ENCODE results near the gene RASD1.

The RASD1 gene

DNA sequence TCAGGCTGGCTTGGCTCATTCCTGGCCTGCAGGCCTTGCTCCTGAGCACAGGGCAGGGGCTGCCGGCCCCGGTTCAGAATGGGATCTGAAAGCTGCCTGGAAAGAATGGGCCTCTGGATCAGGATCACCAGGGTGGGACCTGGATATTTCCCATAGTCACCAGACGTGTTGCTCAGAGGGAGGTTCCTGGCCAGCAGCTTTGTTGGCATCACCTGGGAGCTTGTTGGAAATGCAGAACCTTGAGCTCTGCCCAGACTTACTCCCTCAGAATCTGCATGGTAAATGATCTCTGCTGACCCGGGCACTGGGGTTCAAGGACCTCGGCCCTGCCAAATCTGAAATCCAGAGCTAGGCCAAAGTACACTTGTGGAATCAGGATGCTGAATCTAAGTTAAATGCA is 48.9 kb downstream of the RASD1 start:
- DNase-seq, result no peak

DNA sequence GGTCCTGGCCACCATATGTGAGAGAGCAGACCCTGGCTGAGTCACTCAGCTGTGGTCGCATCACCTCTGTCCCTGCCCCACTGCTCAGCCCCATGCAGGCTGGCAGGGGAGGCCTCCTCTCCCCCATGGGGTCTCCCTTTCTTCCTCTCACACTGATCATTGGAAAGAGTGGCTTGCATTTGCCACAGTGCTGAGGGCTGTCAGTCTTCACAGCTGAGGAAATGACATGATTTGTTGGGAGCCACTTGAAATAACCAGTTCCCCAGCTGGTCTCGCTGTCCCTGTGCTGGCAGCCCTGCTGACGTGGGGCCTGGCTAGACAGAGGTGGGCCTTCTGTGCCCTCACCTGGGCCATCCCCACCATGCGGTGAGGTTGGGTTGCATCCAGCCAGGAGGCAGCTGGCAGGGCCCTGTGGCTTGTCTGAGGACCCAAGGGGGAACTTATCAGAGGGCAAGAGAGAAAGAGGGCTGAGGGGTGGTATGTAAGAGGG is 49.5 kb downstream of the RASD1 start:
- no peak for DNase-seq

DNA sequence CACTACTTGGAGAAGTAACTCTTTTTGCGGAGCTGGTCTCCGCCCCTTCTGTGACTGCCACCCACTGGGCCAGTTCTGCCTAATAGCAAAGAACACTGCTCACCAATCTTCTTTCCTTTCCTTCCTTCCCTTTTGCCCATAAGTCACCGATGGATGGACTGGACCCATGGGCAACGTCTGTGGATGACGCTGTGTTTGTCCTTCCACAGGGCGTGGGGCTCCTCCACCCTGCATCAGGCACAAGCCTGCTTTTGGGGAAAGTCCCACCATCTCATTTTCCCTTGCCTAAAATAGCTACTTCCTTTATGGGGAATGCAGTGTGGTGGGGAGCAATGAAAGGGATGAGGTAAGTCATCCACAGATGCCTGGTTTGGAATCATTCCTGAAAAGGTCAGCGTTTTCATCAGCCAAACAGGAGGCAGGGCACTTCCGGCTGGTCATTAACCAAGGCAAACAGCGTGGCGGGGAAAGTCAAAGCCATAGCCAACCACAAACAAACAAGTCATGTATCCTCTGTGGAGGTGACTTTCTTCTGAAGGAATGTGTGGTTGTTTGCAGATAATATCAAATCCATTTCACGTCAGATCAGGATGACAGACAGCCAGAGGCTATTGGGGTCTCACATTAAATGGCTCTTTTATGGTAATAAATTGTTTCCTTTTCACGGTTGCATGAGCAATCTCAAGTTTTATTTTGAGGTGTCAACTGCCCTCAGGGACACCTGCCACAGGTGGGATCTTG is 50.1 kb downstream of the RASD1 start:
- DNase-seq, result no peak

GRCh38 chr17:17445296-17445924 is 50.8 kb downstream of the RASD1 start:
- no peak for DNase-seq
